A549 (cell line): ENCODE measurements around the gene DARS1. TPM values are rescaled to one million over a fixed set of nuclear protein-coding genes. Genes with fewer than 3 reads are reported as not detected.

Experiments
- ATAC-seq, 2 experiments: fragments of 200-7000 bp in 1 of 2; fragments of >200 bp in 1 of 2; cut with Nextera tagmentation in 1 of 2; cut with Tn5 transposase in 1 of 2; 3 replicates each; pipeline versions ENCODE4 v1.8.0 to v1.9.1; 2018 to 2020; ENCODE audit warnings: mild to moderate bottlenecking in 1 of 2, moderate library complexity in 1 of 2
- CTCF ChIA-PET: fragments of 300-600 bp; sonication (Branson Sonifier 250); formaldehyde crosslinking; extraction: SDS; loops from one replicate; lab custom pipeline; 2021; ENCODE audit warnings: antibody characterized with exemption, inconsistent platforms; lab: Yijun Ruan, JAX
- POLR2A ChIA-PET: fragments of 350-600 bp; formaldehyde crosslinking; extraction: SDS; loops from one replicate; lab custom pipeline; 2021; ENCODE audit warnings: antibody characterized with exemption, inconsistent platforms; lab: Yijun Ruan, JAX
- DNase-seq, 2 experiments: peaks; one replicate each; pipeline versions ENCODE4 v3.0.0 to v3.0.0-alpha.2; 2011 to 2016; ENCODE audit warnings: low read depth in 1 of 2, low spot score in 1 of 2
- FAIRE-seq: peaks from 2 replicates; lab custom pipeline; 2011; peaks lifted over from hg19 to GRCh38; lab: Jason Lieb, UNC
- H3K27ac ChIP-seq, 2 experiments: fragments of >200 bp; sonication (Bioruptor Twin); formaldehyde crosslinking; 3 replicates each; pipeline ENCODE4 v1.5.1; 2016 to 2017
- H3K4me1 ChIP-seq: fragments of >200 bp; sonication (Bioruptor Twin); formaldehyde crosslinking; 3 replicates; pipeline ENCODE4 v1.6.1; 2016
- H3K4me2 ChIP-seq: fragments of >200 bp; sonication (Bioruptor Twin); formaldehyde crosslinking; 3 replicates; pipeline ENCODE4 v1.6.1; 2016
- H3K4me3 ChIP-seq: fragments of >200 bp; sonication (Bioruptor Twin); formaldehyde crosslinking; 3 replicates; pipeline ENCODE4 v1.5.1; 2016
- H3K9me3 ChIP-seq: fragments of >200 bp; sonication (Bioruptor Twin); formaldehyde crosslinking; 3 replicates; pipeline ENCODE4 v1.6.1; 2016
- BHLHE40 ChIP-seq: IDR thresholded peaks from 2 replicates; pipeline ENCODE4 v1.6.1; 2012; ENCODE audit warnings: low read depth, low read length, inconsistent platforms
- CBX8 ChIP-seq: fragments of 200-600 bp; sonication (generic); IDR thresholded peaks from 2 replicates; pipeline ENCODE4 v1.6.1; 2016
- EHMT2 ChIP-seq: fragments of 200-600 bp; sonication (generic); IDR thresholded peaks from 2 replicates; pipeline ENCODE4 v1.6.1; 2016; ENCODE audit warnings: antibody characterized with exemption, low read depth, mild to moderate bottlenecking, moderate library complexity
- ESRRA ChIP-seq: fragments of 150-350 bp; IDR thresholded peaks from 2 replicates; pipeline ENCODE4 v1.6.1; 2014; ENCODE audit warnings: mild to moderate bottlenecking, low read length, borderline replicate concordance
- FOSB ChIP-seq: fragments of 250-450 bp; sonication (Bioruptor Pico); IDR thresholded peaks from 2 replicates; pipeline ENCODE4 v1.5.0; 2020; ENCODE audit warnings: mild to moderate bottlenecking, moderate library complexity
- GATA3 ChIP-seq: IDR thresholded peaks from 2 replicates; pipeline ENCODE4 v1.6.1; 2012; ENCODE audit warnings: borderline replicate concordance
- JUN ChIP-seq, 2 experiments: fragments of >200 bp; sonication (Bioruptor Twin); formaldehyde crosslinking; IDR thresholded peaks; 2 replicates in 1 of 2; 3 replicates in 1 of 2; pipeline ENCODE4 v1.6.1; 2016 to 2017
- MAX ChIP-seq: IDR thresholded peaks from 2 replicates; pipeline ENCODE4 v1.6.1; 2012
- MYC ChIP-seq: IDR thresholded peaks from 2 replicates; pipeline ENCODE4 v1.6.1; 2012; ENCODE audit warnings: mild to moderate bottlenecking, inconsistent platforms, low read length, improper control_type of control experiment, borderline replicate concordance
- NPAS2 ChIP-seq: fragments of 250-450 bp; sonication (Bioruptor Pico); IDR thresholded peaks from 2 replicates; pipeline ENCODE4 v1.8.0; 2022; ENCODE audit warnings: mild to moderate bottlenecking, moderate library complexity, borderline replicate concordance
- PBX3 ChIP-seq: IDR thresholded peaks from 2 replicates; pipeline ENCODE4 v1.6.1; 2012
- POLR2A ChIP-seq: IDR thresholded peaks from 2 replicates; pipeline ENCODE4 v1.6.1; 2012; ENCODE audit warnings: mild to moderate bottlenecking, low read length
- RNF2 ChIP-seq: fragments of 200-600 bp; sonication (generic); IDR thresholded peaks from 2 replicates; pipeline ENCODE4 v1.6.1; 2016; ENCODE audit warnings: low read depth, mild to moderate bottlenecking, antibody characterized with exemption, moderate library complexity, borderline replicate concordance
- SMC3 ChIP-seq: fragments of >200 bp; sonication (Bioruptor Twin); formaldehyde crosslinking; IDR thresholded peaks from 3 replicates; pipeline ENCODE4 v1.6.1; 2018; ENCODE audit warnings: inconsistent platforms
- TP53 ChIP-seq: fragments of 250-450 bp; sonication (Bioruptor Pico); IDR thresholded peaks from 2 replicates; pipeline ENCODE4 v1.5.0; 2021; ENCODE audit warnings: mild to moderate bottlenecking, moderate library complexity
- USF2 ChIP-seq: fragments of 450-650 bp; IDR thresholded peaks from 2 replicates; pipeline ENCODE4 v1.6.1; 2014; ENCODE audit warnings: antibody characterized with exemption
- ZC3H11A ChIP-seq: fragments of 450-650 bp; IDR thresholded peaks from 2 replicates; pipeline ENCODE4 v1.6.1; 2014; ENCODE audit warnings: antibody characterized with exemption, mild to moderate bottlenecking
- ZFP36 ChIP-seq: fragments of 450-650 bp; IDR thresholded peaks from 2 replicates; pipeline ENCODE4 v1.6.1; 2014; ENCODE audit warnings: borderline replicate concordance; ENCODE audit not compliant: partially characterized antibody
- WGBS: methylation state at CpG from one replicate; pipeline ENCODE4 v1.1.6; 2017; ENCODE audit errors: missing lambda C conversion rate; 5-methylcytosine and 5-hydroxymethylcytosine counted together
- polyA plus RNA-seq, 4 experiments: library from polyadenylated mRNA; depleted of rRNA in 3 of 4; stranded (reverse); fragments of >200 nt; fragmentation: RNase III in 1 of 4; extraction: RNeasy Plus Mini Kit Qiagen cat#74134 plus additional on column Dnase treatment in 1 of 4; gene quantifications; 2 replicates in 3 of 4; 3 replicates in 1 of 4; pipeline ENCODE4 v1.2.3, GENCODE V29; 2011 to 2017

Gene DARS1
- polyA plus RNA-seq, 2 of the 4 experiments (the other 2 are of a cell fraction), result 83.8 to 130 TPM

GRCh38 chr2:136010126-136010525 is 24.7 kb upstream of the DARS1 start:
- Histone ChIP-seq H3K4me2 (no peak overlapping the region), H3K4me3 (no peak overlapping the region), H3K27ac (no peak overlapping the region), H3K4me1 (peaks cover 15% of the 10 kb centered on the region), H3K9me3 (no peaks in the 10 kb centered on the region)
- ATAC-seq (no peak), DNase-seq (no peak), FAIRE-seq (no peak)
- CTCF ChIA-PET, result no interaction called here
- 22% methylated on average over 2 of the region's 2 CpGs for WGBS
- TF ChIP-seq ZC3H11A (no peak), BHLHE40 (no peak), MAX (no peak), FOSB (CRISPR knock-in tag) (no peak)
- POLR2A ChIA-PET, result no interaction called here

GRCh38 chr2:136008205-136008865 is 22.9 kb upstream of the DARS1 start:
- ChIA-PET POLR2A (no interaction called here), CTCF (no interaction called here)
- TF ChIP-seq ZFP36 (no peak), GATA3 (no peak), POLR2A (no peak), ESRRA (no peak)
- DNase-seq (no peak), ATAC-seq (no peak), FAIRE-seq (no peak)
- Histone ChIP-seq H3K9me3 (no peaks in the 10 kb centered on the region), H3K4me3 (no peak overlapping the region), H3K4me2 (no peak overlapping the region), H3K27ac (no peak overlapping the region), H3K4me1 (peaks cover 15% of the 10 kb centered on the region)
- WGBS, result 81% methylated on average over 9 of the region's 9 CpGs

GRCh38 chr2:136006658-136007057 is 21.2 kb upstream of the DARS1 start:
- 9% methylated on average over 3 of the region's 3 CpGs for WGBS
- H3K27ac ChIP-seq, result no peak overlapping the region
- no peak overlapping the region for H3K4me3 ChIP-seq
- ATAC-seq (peak; percentile 59 to 63; a peak in 5 of 6 replicates), FAIRE-seq (no peak), DNase-seq (peak in 1 of 2 experiments; percentile 27)
- ChIA-PET CTCF (no interaction called here), POLR2A (no interaction called here)
- peaks cover 15% of the 10 kb centered on the region for H3K4me1 ChIP-seq
- TF ChIP-seq CBX8 (no peak), GATA3 (no peak), ESRRA (no peak), MYC (no peak), PBX3 (no peak), USF2 (no peak), ZFP36 (no peak), MAX (no peak), TP53 (CRISPR knock-in tag) (no peak), JUN (IDR thresholded peaks at IDR 0.05) (no peak), EHMT2 (no peak), SMC3 (no peak), NPAS2 (CRISPR knock-in tag) (no peak), RNF2 (no peak)
- H3K9me3 ChIP-seq, result no peaks in the 10 kb centered on the region
- peak overlapping the region; percentile 47 for H3K4me2 ChIP-seq
